ENCODE results near the gene OGFR. TPM values are rescaled to one million over a fixed set of nuclear protein-coding genes. Genes with fewer than 3 reads are reported as not detected.

The OGFR gene
- total RNA-seq, 2 experiments from 2014 or later: 43.8 to 44.7 TPM

Other genes with a start within 250 kb of the OGFR start
- 10 to 100 TPM; 40.5 to 43.4 TPM for gene SLCO4A1, start 162.3 kb upstream of the OGFR start, total RNA-seq
- under 1 TPM; 0.07 to 0.14 TPM for gene NTSR1, start 96.0 kb upstream of the OGFR start, total RNA-seq
- gene MRGBP, start 8.4 kb upstream of the OGFR start, total RNA-seq: 10 to 100 TPM; 14.5 to 15.0 TPM
- not detected for gene COL9A3, start 12.2 kb downstream of the OGFR start, total RNA-seq
- 1 to 10 TPM; 5.2 to 6.6 TPM for gene TCFL5, start 57.0 kb downstream of the OGFR start, total RNA-seq
- 10 to 100 TPM; 43.7 to 49.7 TPM for gene DIDO1, start 121.7 kb downstream of the OGFR start, total RNA-seq
- 10 to 100 TPM; 30.7 to 39.9 TPM for gene GID8, start 133.3 kb downstream of the OGFR start, total RNA-seq
- 10 to 100 TPM; 16.2 to 16.5 TPM for gene SLC17A9, start 147.9 kb downstream of the OGFR start, total RNA-seq
- gene BHLHE23, start 202.1 kb downstream of the OGFR start, total RNA-seq: not detected

Data from activated CD4-positive, alpha-beta T cell treated with anti-CD3 and anti-CD28 coated beads for 36 hours (primary cell).